ENCODE data around the gene CORIN. TPM values are rescaled to one million over a fixed set of nuclear protein-coding genes. Genes with fewer than 3 reads are reported as not detected.
"Not testable (repeated sequence)": the region's sequence is repeated elsewhere in the genome, so short reads cannot be mapped to it uniquely, and the experiment has no call there.

The CORIN gene
- polyA plus RNA-seq, 1 donor from 2014 or later: 0.25 TPM

DNA sequence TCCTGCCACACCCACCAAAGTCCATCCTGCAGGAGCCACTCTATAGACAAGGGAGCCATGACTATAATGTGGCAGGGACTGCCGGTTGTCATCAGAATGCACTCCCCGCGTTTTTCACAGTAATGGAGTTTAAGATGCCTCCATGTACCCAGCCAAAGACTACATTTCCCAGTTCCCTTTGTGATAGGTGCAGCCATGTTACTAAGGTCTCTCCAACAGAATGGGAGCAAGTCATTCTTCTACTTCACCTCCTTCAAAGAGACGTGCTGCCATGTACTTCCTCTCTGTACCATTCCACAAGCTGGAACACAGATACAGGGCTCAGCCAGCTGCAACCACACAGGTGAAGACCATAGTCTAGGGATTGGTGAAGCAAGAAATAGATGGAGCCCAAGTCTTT lies 126.7 kb downstream of the CORIN start:
- no peaks in the 10 kb centered on the region for H3K9me2 ChIP-seq (ENCODE audit: insufficient read depth, low read length)
- H3K27me3 ChIP-seq (ENCODE audit: insufficient read depth, low read depth, low read length): no peaks in the 10 kb centered on the region
- H3K27ac ChIP-seq (ENCODE audit: low read length): no peak overlapping the region
- H3K4me3 ChIP-seq (ENCODE audit: low read length): no peak overlapping the region
- TF ChIP-seq EP300 (conservative IDR thresholded peaks at IDR 0.05; ENCODE audit: poor library complexity, severe bottlenecking) (no peak), POLR2AphosphoS5 (IDR thresholded peaks at IDR 0.05) (no peak), EZH2 (IDR thresholded peaks at IDR 0.05; ENCODE audit: borderline replicate concordance, insufficient read depth, low read length, poor library complexity, severe bottlenecking) (no peak), RAD21 (conservative IDR thresholded peaks at IDR 0.05) (no peak), SMC3 (conservative IDR thresholded peaks at IDR 0.05; ENCODE audit: poor library complexity) (no peak), MXI1 (conservative IDR thresholded peaks at IDR 0.05; ENCODE audit: poor library complexity, severe bottlenecking) (no peak), TAF1 (IDR thresholded peaks at IDR 0.05; ENCODE audit: low read depth) (no peak)
- TF ChIP-seq, protein P1, sequence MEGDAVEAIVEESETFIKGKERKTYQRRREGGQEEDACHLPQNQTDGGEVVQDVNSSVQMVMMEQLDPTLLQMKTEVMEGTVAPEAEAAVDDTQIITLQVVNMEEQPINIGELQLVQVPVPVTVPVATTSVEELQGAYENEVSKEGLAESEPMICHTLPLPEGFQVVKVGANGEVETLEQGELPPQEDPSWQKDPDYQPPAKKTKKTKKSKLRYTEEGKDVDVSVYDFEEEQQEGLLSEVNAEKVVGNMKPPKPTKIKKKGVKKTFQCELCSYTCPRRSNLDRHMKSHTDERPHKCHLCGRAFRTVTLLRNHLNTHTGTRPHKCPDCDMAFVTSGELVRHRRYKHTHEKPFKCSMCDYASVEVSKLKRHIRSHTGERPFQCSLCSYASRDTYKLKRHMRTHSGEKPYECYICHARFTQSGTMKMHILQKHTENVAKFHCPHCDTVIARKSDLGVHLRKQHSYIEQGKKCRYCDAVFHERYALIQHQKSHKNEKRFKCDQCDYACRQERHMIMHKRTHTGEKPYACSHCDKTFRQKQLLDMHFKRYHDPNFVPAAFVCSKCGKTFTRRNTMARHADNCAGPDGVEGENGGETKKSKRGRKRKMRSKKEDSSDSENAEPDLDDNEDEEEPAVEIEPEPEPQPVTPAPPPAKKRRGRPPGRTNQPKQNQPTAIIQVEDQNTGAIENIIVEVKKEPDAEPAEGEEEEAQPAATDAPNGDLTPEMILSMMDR (IDR thresholded peaks at IDR 0.05; ENCODE audit: poor library complexity, severe bottlenecking): no peak
- TF ChIP-seq, protein P2, sequence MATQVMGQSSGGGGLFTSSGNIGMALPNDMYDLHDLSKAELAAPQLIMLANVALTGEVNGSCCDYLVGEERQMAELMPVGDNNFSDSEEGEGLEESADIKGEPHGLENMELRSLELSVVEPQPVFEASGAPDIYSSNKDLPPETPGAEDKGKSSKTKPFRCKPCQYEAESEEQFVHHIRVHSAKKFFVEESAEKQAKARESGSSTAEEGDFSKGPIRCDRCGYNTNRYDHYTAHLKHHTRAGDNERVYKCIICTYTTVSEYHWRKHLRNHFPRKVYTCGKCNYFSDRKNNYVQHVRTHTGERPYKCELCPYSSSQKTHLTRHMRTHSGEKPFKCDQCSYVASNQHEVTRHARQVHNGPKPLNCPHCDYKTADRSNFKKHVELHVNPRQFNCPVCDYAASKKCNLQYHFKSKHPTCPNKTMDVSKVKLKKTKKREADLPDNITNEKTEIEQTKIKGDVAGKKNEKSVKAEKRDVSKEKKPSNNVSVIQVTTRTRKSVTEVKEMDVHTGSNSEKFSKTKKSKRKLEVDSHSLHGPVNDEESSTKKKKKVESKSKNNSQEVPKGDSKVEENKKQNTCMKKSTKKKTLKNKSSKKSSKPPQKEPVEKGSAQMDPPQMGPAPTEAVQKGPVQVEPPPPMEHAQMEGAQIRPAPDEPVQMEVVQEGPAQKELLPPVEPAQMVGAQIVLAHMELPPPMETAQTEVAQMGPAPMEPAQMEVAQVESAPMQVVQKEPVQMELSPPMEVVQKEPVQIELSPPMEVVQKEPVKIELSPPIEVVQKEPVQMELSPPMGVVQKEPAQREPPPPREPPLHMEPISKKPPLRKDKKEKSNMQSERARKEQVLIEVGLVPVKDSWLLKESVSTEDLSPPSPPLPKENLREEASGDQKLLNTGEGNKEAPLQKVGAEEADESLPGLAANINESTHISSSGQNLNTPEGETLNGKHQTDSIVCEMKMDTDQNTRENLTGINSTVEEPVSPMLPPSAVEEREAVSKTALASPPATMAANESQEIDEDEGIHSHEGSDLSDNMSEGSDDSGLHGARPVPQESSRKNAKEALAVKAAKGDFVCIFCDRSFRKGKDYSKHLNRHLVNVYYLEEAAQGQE (IDR thresholded peaks at IDR 0.05; ENCODE audit: borderline replicate concordance): no peak
- H3K9ac ChIP-seq (ENCODE audit: low read length): no peak overlapping the region
- no peaks in the 10 kb centered on the region for H3F3A ChIP-seq (ENCODE audit: insufficient read depth, low read length, poor library complexity, severe bottlenecking)
- no peaks in the 10 kb centered on the region for H3K36me3 ChIP-seq (ENCODE audit: insufficient read depth, low read length)
- no peak overlapping the region for H2AFZ ChIP-seq (ENCODE audit: low read depth, low read length)
- no peaks in the 10 kb centered on the region for H3K79me2 ChIP-seq (replicated peaks; ENCODE audit: insufficient read depth, low read length)
- no peak overlapping the region for H3K4me2 ChIP-seq (ENCODE audit: low read length)
- H3K9me3 ChIP-seq (ENCODE audit: low read length): no peaks in the 10 kb centered on the region
- H4K20me1 ChIP-seq (ENCODE audit: insufficient read depth): no peaks in the 10 kb centered on the region

DNA sequence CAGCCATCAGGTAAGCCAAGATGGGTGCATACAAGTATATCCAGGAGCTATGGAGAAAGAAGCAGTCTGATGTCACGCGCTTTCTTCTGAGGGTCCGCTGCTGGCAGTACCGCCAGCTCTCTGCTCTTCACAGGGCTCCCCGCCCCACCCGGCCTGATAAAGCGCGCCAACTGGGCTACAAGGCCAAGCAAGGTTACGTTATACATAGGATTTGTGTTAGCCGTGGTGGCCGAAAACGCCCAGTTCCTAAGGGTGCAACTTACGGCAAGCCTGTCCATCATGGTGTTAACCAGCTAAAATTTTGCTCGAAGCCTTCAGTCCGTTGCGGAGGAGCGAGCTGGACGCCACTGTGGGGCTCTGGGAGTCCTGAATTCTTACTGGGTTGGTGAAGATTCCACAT lies 131.5 kb downstream of the CORIN start:
- not testable (repeated sequence) for H3K79me2 ChIP-seq (replicated peaks; ENCODE audit: insufficient read depth, low read length); H3K9ac ChIP-seq (ENCODE audit: low read length)

More for the DNA sequence above, 131.5 kb downstream of the CORIN start:
- H3F3A ChIP-seq (ENCODE audit: insufficient read depth, low read length, poor library complexity, severe bottlenecking); H3K27me3 ChIP-seq (ENCODE audit: insufficient read depth, low read depth, low read length); H3K4me3 ChIP-seq (ENCODE audit: low read length); H3K9me3 ChIP-seq (ENCODE audit: low read length); H3K9me2 ChIP-seq (ENCODE audit: insufficient read depth, low read length); H2AFZ ChIP-seq (ENCODE audit: low read depth, low read length); H3K36me3 ChIP-seq (ENCODE audit: insufficient read depth, low read length); H4K20me1 ChIP-seq (ENCODE audit: insufficient read depth); H3K27ac ChIP-seq (ENCODE audit: low read length); H3K4me2 ChIP-seq (ENCODE audit: low read length): not testable (repeated sequence)
